Kasumi-1 (cell line): Measurements from ENCODE around the gene H2BK1.

Source experiments
- DNase-seq, 2 experiments: peaks; one replicate each; lab custom pipeline; 2025; lab: John Stamatoyannopoulos, UW

H2BK1 gene

GRCh38 chr7:151210087-151210854 is at the start of gene H2BK1:
H2BK1 (minus strand) TSS chr7:151210488; CDS start chr7:151210318, 170 bp downstream.
- no peak for DNase-seq

GRCh38 chr7:151257990-151258389 is 47.7 kb upstream of the H2BK1 start:
- DNase-seq: no peak

GRCh38 chr7:151256410-151257045 is 46.2 kb upstream of the H2BK1 start:
- DNase-seq: no peak

- DNase-seq: no peak
These were observed 45.1 kb upstream of the H2BK1 start for GRCh38 chr7:151255390-151255789.

- DNase-seq: no peak
These were observed 44.6 kb upstream of the H2BK1 start for GRCh38 chr7:151254851-151255250.

GRCh38 chr7:151254316-151254715 is 44.0 kb upstream of the H2BK1 start:
- DNase-seq: no peak

GRCh38 chr7:151252961-151253711 is 42.8 kb upstream of the H2BK1 start:
- no peak for DNase-seq

GRCh38 chr7:151252561-151252835 is 42.2 kb upstream of the H2BK1 start:
- no peak for DNase-seq

- no peak for DNase-seq
These were observed 41.6 kb upstream of the H2BK1 start for GRCh38 chr7:151251689-151252560.

- no peak for DNase-seq
These were observed 41.0 kb upstream of the H2BK1 start for GRCh38 chr7:151251328-151251688.

GRCh38 chr7:151250181-151251132 is 40.2 kb upstream of the H2BK1 start:
- no peak for DNase-seq

GRCh38 chr7:151249732-151250072 is 39.4 kb upstream of the H2BK1 start:
- DNase-seq: no peak

GRCh38 chr7:151249034-151249731 is 38.9 kb upstream of the H2BK1 start:
- DNase-seq: peak; percentile 60 to 67

- DNase-seq: no peak
These were observed 38.2 kb upstream of the H2BK1 start, which contains the start of gene SMARCD3 for GRCh38 chr7:151248346-151249033. SMARCD3 (minus strand) TSS chr7:151248694; CDS start chr7:151248562, 132 bp downstream.

- no peak for DNase-seq
These were observed 37.5 kb upstream of the H2BK1 start for GRCh38 chr7:151247611-151248345.

- no peak for DNase-seq
These were observed 36.7 kb upstream of the H2BK1 start for GRCh38 chr7:151246851-151247580.

- no peak for DNase-seq
These were observed 36.0 kb upstream of the H2BK1 start for GRCh38 chr7:151246102-151246850.
